ENCODE data around the gene FBXL16. TPM values are rescaled to one million over a fixed set of nuclear protein-coding genes. Genes with fewer than 3 reads are reported as not detected.

The FBXL16 gene
- total and polyA plus RNA-seq, 2 experiments from 2014 or later, result 0.07 to 0.28 TPM

DNA sequence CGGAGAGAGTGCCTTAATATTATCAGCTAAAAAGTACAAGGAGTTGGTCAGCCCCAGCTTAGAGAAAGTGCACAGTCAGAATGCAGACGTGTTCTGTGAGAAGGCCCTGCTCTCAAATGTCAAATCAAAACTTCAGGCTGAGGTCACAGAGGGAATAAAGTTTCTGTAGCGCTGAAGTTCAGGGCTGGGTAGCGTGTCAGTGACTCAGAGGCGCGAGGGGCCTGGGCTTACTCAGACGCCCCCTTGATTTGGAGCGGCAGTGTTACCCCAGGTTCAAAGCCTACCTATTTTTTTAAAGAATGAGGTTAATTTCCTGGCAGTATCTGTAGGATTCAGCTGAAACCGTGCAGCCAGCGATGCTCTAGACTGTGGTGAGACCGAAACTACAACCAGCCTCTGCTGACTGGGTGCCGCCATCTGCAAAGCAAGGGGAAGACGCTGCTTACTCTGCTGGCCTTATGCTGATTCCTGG, 30.4 kb upstream of the FBXL16 start:
- TF ChIP-seq CTCF (IDR thresholded peaks at IDR 0.05; ENCODE audit: poor library complexity), result no peak
- no peak for TF ChIP-seq EZH2phosphoT487 (IDR thresholded peaks at IDR 0.05; ENCODE audit: low read depth, severe bottlenecking, unreplicated experiment)
- no peak for TF ChIP-seq EZH2 (IDR thresholded peaks at IDR 0.05; ENCODE audit: borderline replicate concordance)
- H2AFZ ChIP-seq, result no peak overlapping the region
- H3K9me3 ChIP-seq (ENCODE audit: low read depth), result no peaks in the 10 kb centered on the region
- no peak overlapping the region for H3K4me2 ChIP-seq
- H3K79me2 ChIP-seq, result peaks cover 13% of the 10 kb centered on the region
- peaks cover 7% of the 10 kb centered on the region for H3K4me1 ChIP-seq (ENCODE audit: insufficient read depth)
- H3K36me3 ChIP-seq (replicated peaks; ENCODE audit: insufficient read depth, low read depth), result no peaks in the 10 kb centered on the region
- no peak overlapping the region for H3K4me3 ChIP-seq
- DNase-seq (ENCODE audit: low spot score), result no peak
- H3K27me3 ChIP-seq, result no peaks in the 10 kb centered on the region
- WGBS (ENCODE audit: low lambda C conversion rate, missing lambda C conversion rate), result 95% methylated on average over 13 of the region's 13 CpGs
- no peaks in the 10 kb centered on the region for H4K20me1 ChIP-seq (ENCODE audit: insufficient read depth, poor library complexity, severe bottlenecking)
- H3K9me2 ChIP-seq (replicated peaks; ENCODE audit: insufficient read depth), result no peaks in the 10 kb centered on the region
- no peak overlapping the region for H3K27ac ChIP-seq

GRCh38 chr16:734981-735881, 29.6 kb upstream of the FBXL16 start:
- Histone ChIP-seq H3K9me3 (ENCODE audit: low read depth) (no peaks in the 10 kb centered on the region), H3K4me3 (no peak overlapping the region), H3K4me1 (ENCODE audit: insufficient read depth) (peaks cover 7% of the 10 kb centered on the region), H4K20me1 (ENCODE audit: insufficient read depth, poor library complexity, severe bottlenecking) (no peaks in the 10 kb centered on the region), H3K27me3 (no peaks in the 10 kb centered on the region), H3K4me2 (no peak overlapping the region), H3K9me2 (replicated peaks; ENCODE audit: insufficient read depth) (no peaks in the 10 kb centered on the region), H3K79me2 (peaks cover 8% of the 10 kb centered on the region), H3K27ac (no peak overlapping the region), H3K36me3 (replicated peaks; ENCODE audit: insufficient read depth, low read depth) (no peaks in the 10 kb centered on the region), H2AFZ (no peak overlapping the region)
- TF ChIP-seq EZH2 (IDR thresholded peaks at IDR 0.05; ENCODE audit: borderline replicate concordance), result no peak
- TF ChIP-seq EZH2phosphoT487 (IDR thresholded peaks at IDR 0.05; ENCODE audit: low read depth, severe bottlenecking, unreplicated experiment), result no peak
- no peak for TF ChIP-seq CTCF (IDR thresholded peaks at IDR 0.05; ENCODE audit: poor library complexity)
- 95% methylated on average over 25 of the region's 25 CpGs for WGBS (ENCODE audit: low lambda C conversion rate, missing lambda C conversion rate)
- no peak for DNase-seq (ENCODE audit: low spot score)

GRCh38 chr16:734208-734980, 28.8 kb upstream of the FBXL16 start:
- no peak for DNase-seq (ENCODE audit: low spot score)
- Histone ChIP-seq H3K4me1 (ENCODE audit: insufficient read depth) (no peaks in the 10 kb centered on the region), H3K9me3 (ENCODE audit: low read depth) (no peaks in the 10 kb centered on the region), H3K27me3 (no peaks in the 10 kb centered on the region), H3K9me2 (replicated peaks; ENCODE audit: insufficient read depth) (no peaks in the 10 kb centered on the region), H2AFZ (no peak overlapping the region), H3K4me3 (no peak overlapping the region), H4K20me1 (ENCODE audit: insufficient read depth, poor library complexity, severe bottlenecking) (no peaks in the 10 kb centered on the region), H3K36me3 (replicated peaks; ENCODE audit: insufficient read depth, low read depth) (no peaks in the 10 kb centered on the region), H3K27ac (no peak overlapping the region), H3K79me2 (no peaks in the 10 kb centered on the region), H3K4me2 (no peak overlapping the region)
- no peak for TF ChIP-seq EZH2 (IDR thresholded peaks at IDR 0.05; ENCODE audit: borderline replicate concordance)
- no peak for TF ChIP-seq CTCF (IDR thresholded peaks at IDR 0.05; ENCODE audit: poor library complexity)
- TF ChIP-seq EZH2phosphoT487 (IDR thresholded peaks at IDR 0.05; ENCODE audit: low read depth, severe bottlenecking, unreplicated experiment), result no peak
- 96% methylated on average over 43 of the region's 49 CpGs for WGBS (ENCODE audit: low lambda C conversion rate, missing lambda C conversion rate)
